ENCODE results near the gene FAM53A.

DNA sequence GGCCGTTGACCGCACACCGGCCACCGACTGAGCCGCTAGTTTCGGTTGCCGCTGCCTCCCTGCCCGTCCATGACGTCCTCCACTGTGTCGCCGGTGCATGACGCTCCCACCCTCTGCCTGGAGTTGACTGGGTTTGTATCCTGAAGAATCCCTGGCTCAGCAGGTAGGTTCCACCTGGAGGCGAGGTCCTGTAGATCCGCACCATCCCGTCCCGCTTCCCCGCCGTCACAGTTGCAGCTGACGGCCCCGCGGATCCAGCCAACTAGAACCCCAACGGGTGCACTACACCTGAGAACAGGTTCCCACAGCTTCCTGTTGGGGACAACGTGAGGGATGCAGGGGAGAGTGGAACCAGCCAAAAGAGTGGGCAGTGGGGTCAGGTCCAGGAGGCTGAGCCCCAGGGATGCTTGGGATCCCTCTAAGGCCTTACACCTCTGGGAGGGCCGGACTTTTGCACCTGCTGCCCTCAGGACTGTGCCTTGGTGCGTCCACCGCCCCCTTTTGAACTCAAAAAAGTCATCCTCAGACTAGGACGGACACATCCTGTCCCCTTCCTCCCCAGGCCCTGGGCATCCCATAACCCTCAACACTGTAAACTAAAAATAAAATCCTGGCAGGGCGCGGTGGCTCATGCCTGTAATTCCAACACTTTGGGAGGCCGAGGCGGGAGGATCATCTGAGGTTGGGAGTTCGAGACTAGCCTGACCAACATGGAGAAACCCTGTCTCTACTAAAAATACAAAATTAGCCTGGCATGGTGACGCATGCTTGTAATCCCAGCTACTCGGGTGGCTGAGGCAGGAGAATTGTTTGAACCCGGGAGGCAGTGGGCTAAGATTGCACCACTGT lies 29.1 kb upstream of the FAM53A start:
- TF ChIP-seq, protein P1, sequence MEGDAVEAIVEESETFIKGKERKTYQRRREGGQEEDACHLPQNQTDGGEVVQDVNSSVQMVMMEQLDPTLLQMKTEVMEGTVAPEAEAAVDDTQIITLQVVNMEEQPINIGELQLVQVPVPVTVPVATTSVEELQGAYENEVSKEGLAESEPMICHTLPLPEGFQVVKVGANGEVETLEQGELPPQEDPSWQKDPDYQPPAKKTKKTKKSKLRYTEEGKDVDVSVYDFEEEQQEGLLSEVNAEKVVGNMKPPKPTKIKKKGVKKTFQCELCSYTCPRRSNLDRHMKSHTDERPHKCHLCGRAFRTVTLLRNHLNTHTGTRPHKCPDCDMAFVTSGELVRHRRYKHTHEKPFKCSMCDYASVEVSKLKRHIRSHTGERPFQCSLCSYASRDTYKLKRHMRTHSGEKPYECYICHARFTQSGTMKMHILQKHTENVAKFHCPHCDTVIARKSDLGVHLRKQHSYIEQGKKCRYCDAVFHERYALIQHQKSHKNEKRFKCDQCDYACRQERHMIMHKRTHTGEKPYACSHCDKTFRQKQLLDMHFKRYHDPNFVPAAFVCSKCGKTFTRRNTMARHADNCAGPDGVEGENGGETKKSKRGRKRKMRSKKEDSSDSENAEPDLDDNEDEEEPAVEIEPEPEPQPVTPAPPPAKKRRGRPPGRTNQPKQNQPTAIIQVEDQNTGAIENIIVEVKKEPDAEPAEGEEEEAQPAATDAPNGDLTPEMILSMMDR (conservative IDR thresholded peaks at IDR 0.05; ENCODE audit: low read depth, low read length), result no peak
- no peak for TF ChIP-seq EZH2phosphoT487 (IDR thresholded peaks at IDR 0.05; ENCODE audit: borderline replicate concordance, low read length)

All from PC-3 (cell line).